Loucy (cell line): ENCODE results near the gene DHFR2.

Experiments used
- CTCF ChIP-seq: fragments of 200-600 bp; sonication (generic); conservative IDR thresholded peaks from 2 replicates; pipeline ENCODE4 v1.5.1; 2014; ENCODE audit warnings: mild to moderate bottlenecking, antibody characterized with exemption, low read length
- EZH2phosphoT487 ChIP-seq: fragments of 200-600 bp; IDR thresholded peaks from 2 replicates; pipeline ENCODE4 v1.6.1; 2018; ENCODE audit warnings: antibody characterized with exemption, mild to moderate bottlenecking, moderate library complexity, borderline replicate concordance

GRCh38 chr3:94070341-94070911 is 7.7 kb upstream of the DHFR2 start:
- TF ChIP-seq EZH2phosphoT487 (no peak), CTCF (no peak)
